Measurements from ENCODE around the gene USP3. TPM values are rescaled to one million over a fixed set of nuclear protein-coding genes. Genes with fewer than 3 reads are reported as not detected.

USP3 gene
- total RNA-seq, 2 experiments from 2014 or later = 57.1 to 58.6 TPM

DNA sequence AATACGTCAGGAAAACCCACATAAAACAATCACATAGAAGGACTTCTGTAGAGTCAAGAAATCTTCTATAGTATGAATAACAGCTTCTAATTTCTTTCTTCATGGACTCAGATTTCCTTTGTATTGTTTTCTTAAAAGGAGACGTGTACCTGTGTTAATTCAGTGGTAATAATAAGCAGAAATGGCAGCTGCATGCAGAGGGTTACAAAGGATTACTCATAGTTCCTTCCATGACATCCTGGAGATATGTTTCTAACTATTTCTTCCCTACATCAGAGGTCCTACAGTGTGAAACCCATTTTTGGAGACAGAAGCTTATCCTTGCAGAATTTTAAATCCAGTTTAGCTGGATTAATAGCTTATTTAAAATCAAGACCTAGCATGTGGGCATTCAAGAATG is 128.9 kb downstream of the USP3 start:
- CTCF ChIA-PET = interaction anchor here (0.6 to 3.6 kb wide), 5 partner anchors 10 to 434 kb away, joined by 3 to 18 read pairs (median 3); no protein-coding TSS in a partner anchor
- H3K36me3 Mint-ChIP-seq (ENCODE audit: low read depth) = peaks cover 36% of the 10 kb centered on the region

DNA sequence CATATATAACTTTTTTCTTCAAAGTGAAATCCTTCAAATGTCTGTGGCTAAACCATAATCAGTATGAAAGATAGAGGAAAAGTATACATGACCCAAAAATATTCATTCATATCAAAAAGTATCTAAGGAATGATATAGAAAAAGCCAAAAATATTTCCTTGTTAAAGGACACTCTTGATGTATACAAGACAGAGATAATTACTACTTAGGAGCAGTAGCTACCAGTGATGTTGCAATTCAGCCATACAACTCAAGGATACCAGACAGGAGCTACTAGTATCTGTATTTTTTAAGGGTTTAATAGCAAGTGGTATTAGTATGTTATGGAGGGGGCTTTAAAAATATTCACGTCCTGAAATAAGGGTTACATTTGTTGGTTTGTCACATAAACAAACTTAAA is 129.8 kb downstream of the USP3 start:
- peaks cover 35% of the 10 kb centered on the region for H3K36me3 Mint-ChIP-seq (ENCODE audit: low read depth)
- ChIA-PET CTCF (interaction anchor here (1.3 kb wide), 1 partner anchor 24 kb away, joined by 3 read pairs; no protein-coding TSS in a partner anchor), POLR2A (interaction anchor here (0.8 to 1.3 kb wide), 2 partner anchors 22 to 421 kb away, joined by 3 read pairs; no protein-coding TSS in a partner anchor)
- peaks cover 11% of the 10 kb centered on the region for H3K4me1 Mint-ChIP-seq (ENCODE audit: low read depth)
- DNase-seq (no peak), ATAC-seq (no peak)
- no peak overlapping the region for H3K27ac Mint-ChIP-seq
- no peaks in the 10 kb centered on the region for H3K27me3 Mint-ChIP-seq
- no peaks in the 10 kb centered on the region for H3K9me3 Mint-ChIP-seq
- H3K4me3 Mint-ChIP-seq = no peak overlapping the region
- intact Hi-C loops (cut with micrococcal nuclease) = no loop called here
- TF ChIP-seq, protein P1, sequence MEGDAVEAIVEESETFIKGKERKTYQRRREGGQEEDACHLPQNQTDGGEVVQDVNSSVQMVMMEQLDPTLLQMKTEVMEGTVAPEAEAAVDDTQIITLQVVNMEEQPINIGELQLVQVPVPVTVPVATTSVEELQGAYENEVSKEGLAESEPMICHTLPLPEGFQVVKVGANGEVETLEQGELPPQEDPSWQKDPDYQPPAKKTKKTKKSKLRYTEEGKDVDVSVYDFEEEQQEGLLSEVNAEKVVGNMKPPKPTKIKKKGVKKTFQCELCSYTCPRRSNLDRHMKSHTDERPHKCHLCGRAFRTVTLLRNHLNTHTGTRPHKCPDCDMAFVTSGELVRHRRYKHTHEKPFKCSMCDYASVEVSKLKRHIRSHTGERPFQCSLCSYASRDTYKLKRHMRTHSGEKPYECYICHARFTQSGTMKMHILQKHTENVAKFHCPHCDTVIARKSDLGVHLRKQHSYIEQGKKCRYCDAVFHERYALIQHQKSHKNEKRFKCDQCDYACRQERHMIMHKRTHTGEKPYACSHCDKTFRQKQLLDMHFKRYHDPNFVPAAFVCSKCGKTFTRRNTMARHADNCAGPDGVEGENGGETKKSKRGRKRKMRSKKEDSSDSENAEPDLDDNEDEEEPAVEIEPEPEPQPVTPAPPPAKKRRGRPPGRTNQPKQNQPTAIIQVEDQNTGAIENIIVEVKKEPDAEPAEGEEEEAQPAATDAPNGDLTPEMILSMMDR (IDR thresholded peaks at IDR 0.05) = no peak

More for the DNA sequence above, 128.9 kb downstream of the USP3 start:
- ATAC-seq = no peak
- no peaks in the 10 kb centered on the region for H3K9me3 Mint-ChIP-seq
- H3K4me1 Mint-ChIP-seq (ENCODE audit: low read depth) = peaks cover 5% of the 10 kb centered on the region
- intact Hi-C loops (cut with micrococcal nuclease) = no loop called here
- DNase-seq = no peak
- TF ChIP-seq, protein P1 (IDR thresholded peaks at IDR 0.05) = no peak
- no peaks in the 10 kb centered on the region for H3K27me3 Mint-ChIP-seq
- POLR2A ChIA-PET = interaction anchor here (0.8 to 1.3 kb wide), 3 partner anchors 23 to 422 kb away, joined by 3 to 4 read pairs (median 3); no protein-coding TSS in a partner anchor
- no peak overlapping the region for H3K4me3 Mint-ChIP-seq
- no peak overlapping the region for H3K27ac Mint-ChIP-seq

DNA sequence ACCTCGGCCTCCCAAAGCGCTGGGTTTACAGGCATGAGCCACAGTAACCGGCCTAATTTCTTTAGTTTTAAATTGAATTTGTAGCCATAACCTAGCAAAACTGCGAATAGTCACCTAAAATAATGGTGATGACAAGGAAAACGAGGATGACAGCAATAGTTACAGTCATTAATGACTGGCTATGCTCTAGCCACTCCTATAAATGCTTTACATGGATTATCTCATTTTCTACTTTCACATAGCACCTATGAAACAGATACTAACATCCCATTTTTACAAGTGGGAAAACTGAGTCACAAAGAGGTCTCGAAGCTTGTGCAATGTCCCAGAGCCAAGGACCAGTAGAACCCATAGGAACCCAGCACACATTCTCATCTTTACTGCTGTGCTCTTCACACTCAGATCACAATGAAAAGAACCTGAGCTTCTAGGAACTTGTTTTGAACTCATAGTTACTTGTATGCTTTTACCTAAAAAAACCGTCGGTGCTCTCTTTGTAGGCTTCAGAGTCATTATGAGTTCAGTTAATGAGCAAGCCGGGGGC is 132.2 kb downstream of the USP3 start:
- DNase-seq (no peak), ATAC-seq (no peak)
- Mint-ChIP-seq H3K27ac (no peak overlapping the region), H3K27me3 (no peaks in the 10 kb centered on the region), H3K36me3 (ENCODE audit: low read depth) (peaks cover 32% of the 10 kb centered on the region), H3K4me1 (ENCODE audit: low read depth) (peaks cover 11% of the 10 kb centered on the region), H3K4me3 (no peak overlapping the region), H3K9me3 (no peaks in the 10 kb centered on the region)
- TF ChIP-seq, protein P1 (IDR thresholded peaks at IDR 0.05) = no peak
- ChIA-PET POLR2A (interaction anchor here (0.6 kb wide), 1 partner anchor 349 kb away, joined by 3 read pairs; no protein-coding TSS in a partner anchor), CTCF (interaction anchor here (0.7 to 1.4 kb wide), 2 partner anchors 26 to 177 kb away, joined by 3 to 4 read pairs; no protein-coding TSS in a partner anchor)
- intact Hi-C loops (cut with micrococcal nuclease) = no loop called here

DNA sequence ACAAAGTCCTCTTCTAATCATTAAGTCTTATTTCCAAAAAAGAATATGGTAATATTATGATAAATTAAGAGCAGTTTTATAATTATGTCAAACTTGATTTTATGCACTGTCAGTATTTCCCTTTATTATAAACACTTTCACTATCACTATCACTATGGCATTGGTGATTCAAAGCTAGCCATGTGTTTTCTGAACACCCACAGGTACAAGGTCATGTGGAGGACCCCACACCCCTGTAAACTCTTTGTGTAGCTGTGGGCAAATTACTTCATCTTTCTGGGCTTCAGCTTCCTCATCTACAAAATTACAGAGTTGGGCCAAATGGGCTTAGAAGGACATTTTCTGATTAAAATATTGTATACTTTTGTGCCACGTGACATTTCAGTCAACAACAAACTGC is 134.4 kb downstream of the USP3 start:
- Mint-ChIP-seq H3K9me3 (no peaks in the 10 kb centered on the region), H3K4me3 (no peak overlapping the region), H3K27me3 (no peaks in the 10 kb centered on the region), H3K4me1 (ENCODE audit: low read depth) (peaks cover 11% of the 10 kb centered on the region), H3K27ac (no peak overlapping the region), H3K36me3 (ENCODE audit: low read depth) (peaks cover 35% of the 10 kb centered on the region)
- ChIA-PET POLR2A (interaction anchor here (0.6 kb wide), 2 partner anchors 8 to 79 kb away, joined by 3 read pairs; no protein-coding TSS in a partner anchor), CTCF (interaction anchor here (0.9 to 1.3 kb wide), 3 partner anchors 11 to 151 kb away, joined by 3 to 4 read pairs (median 3); no protein-coding TSS in a partner anchor)
- peak; percentile 70 for ATAC-seq
- DNase-seq = peak; percentile 34
- TF ChIP-seq, protein P1 (IDR thresholded peaks at IDR 0.05) = no peak
- intact Hi-C loops (cut with micrococcal nuclease) = no loop called here

DNA sequence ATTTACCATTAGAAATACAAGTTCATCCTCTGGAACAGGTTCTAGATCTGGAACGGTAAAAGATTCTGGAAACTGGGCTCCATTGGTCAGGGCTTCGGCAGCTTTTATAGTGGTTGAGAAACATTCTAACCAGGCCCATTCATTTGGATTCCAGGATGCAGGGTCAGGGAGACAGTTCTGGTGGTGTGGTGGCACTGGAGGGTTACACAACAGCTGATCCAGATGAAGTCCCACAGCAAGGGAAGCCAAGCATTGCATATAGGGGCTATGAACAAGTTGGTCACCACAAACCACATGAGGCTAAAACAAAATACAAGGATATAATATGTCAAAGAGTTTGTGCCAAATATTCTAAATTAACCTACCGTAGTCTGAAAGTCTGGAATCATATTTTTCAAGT is 135.8 kb downstream of the USP3 start:
- no peaks in the 10 kb centered on the region for H3K27me3 Mint-ChIP-seq
- H3K4me1 Mint-ChIP-seq (ENCODE audit: low read depth) = peaks cover 11% of the 10 kb centered on the region
- peaks cover 31% of the 10 kb centered on the region for H3K36me3 Mint-ChIP-seq (ENCODE audit: low read depth)
- H3K27ac Mint-ChIP-seq = peak overlapping the region; percentile 25
- H3K9me3 Mint-ChIP-seq = no peaks in the 10 kb centered on the region
- ATAC-seq = no peak
- TF ChIP-seq, protein P1 (IDR thresholded peaks at IDR 0.05) = no peak
- POLR2A ChIA-PET = interaction anchor here (0.8 kb wide), 1 partner anchor 68 kb away, joined by 3 read pairs; no protein-coding TSS in a partner anchor
- intact Hi-C loops (cut with micrococcal nuclease) = no loop called here
- CTCF ChIA-PET = interaction anchor here (1.0 to 1.3 kb wide), 2 partner anchors 16 to 38 kb away, joined by 3 to 5 read pairs; no protein-coding TSS in a partner anchor
- no peak for DNase-seq
- no peak overlapping the region for H3K4me3 Mint-ChIP-seq

All from activated CD8-positive, alpha-beta T cell treated with anti-CD3 and anti-CD28 coated beads for 36 hours (primary cell).